GM12875 (cell line): ENCODE results near the gene PSMD11.
"Not testable (repeated sequence)": the region's sequence is repeated elsewhere in the genome, so short reads cannot be mapped to it uniquely, and the experiment has no call there.

ENCODE experiments used
- H3K4me3 ChIP-seq: one replicate; pipeline ENCODE4 v1.5.1; 2011; ENCODE audit warnings: low read depth, low read length, control low read depth
- TF ChIP-seq, protein P1 (sequence below): IDR thresholded peaks from 2 replicates; pipeline ENCODE4 v1.5.1; 2011; ENCODE audit warnings: low read depth, mild to moderate bottlenecking, control low read depth, inconsistent platforms, low read length, moderate library complexity, borderline replicate concordance; ENCODE audit not compliant: insufficient read depth

Gene PSMD11

DNA sequence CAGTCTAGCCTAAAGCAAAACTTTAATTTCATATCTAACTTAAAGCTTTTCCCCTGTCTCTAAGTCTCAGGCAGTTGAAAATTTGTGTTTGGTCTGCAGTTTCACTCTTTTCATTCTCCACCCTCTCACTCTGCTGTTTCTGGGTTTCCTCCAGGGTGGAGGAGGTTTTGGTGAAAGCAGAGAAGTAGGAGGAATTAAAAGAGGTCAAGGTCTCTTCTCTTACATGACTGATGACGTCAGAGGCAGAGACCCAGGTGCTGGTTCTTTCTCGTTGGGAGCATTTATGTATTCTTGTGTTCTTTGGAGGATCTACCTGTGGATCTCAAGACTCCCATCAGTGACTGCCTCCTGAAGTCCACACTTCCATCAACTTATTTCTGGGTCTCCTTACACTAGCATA, 2.4 kb upstream of the PSMD11 start:
- TF ChIP-seq, protein P1, sequence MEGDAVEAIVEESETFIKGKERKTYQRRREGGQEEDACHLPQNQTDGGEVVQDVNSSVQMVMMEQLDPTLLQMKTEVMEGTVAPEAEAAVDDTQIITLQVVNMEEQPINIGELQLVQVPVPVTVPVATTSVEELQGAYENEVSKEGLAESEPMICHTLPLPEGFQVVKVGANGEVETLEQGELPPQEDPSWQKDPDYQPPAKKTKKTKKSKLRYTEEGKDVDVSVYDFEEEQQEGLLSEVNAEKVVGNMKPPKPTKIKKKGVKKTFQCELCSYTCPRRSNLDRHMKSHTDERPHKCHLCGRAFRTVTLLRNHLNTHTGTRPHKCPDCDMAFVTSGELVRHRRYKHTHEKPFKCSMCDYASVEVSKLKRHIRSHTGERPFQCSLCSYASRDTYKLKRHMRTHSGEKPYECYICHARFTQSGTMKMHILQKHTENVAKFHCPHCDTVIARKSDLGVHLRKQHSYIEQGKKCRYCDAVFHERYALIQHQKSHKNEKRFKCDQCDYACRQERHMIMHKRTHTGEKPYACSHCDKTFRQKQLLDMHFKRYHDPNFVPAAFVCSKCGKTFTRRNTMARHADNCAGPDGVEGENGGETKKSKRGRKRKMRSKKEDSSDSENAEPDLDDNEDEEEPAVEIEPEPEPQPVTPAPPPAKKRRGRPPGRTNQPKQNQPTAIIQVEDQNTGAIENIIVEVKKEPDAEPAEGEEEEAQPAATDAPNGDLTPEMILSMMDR = no peak
- no peak overlapping the region for H3K4me3 ChIP-seq

DNA sequence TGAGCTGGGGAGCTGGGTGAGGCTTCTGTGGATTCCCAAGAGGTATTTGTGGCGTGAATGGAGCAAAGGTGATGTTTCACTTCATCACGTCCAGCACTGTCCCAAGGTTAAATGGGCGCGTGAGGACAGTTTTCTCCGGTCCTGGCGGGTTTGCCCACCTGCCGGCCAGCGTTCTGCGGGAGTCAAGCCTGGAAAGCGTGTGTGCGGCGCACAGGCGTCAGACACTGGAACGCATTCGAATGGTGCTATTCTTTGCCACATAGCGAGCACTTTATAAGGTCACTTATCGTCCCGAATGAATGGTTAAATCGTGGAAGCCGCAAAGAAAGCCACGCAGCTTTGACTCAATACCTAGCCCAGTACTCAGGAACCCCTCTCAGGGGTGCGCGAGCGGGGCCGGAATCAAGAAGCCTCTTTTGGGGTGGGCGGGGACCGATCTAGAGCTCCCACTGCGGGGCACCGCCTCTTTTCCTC, 446 bp upstream of the PSMD11 start:
- peak overlapping the region; percentile 39 for H3K4me3 ChIP-seq
- TF ChIP-seq, protein P1 = no peak

DNA sequence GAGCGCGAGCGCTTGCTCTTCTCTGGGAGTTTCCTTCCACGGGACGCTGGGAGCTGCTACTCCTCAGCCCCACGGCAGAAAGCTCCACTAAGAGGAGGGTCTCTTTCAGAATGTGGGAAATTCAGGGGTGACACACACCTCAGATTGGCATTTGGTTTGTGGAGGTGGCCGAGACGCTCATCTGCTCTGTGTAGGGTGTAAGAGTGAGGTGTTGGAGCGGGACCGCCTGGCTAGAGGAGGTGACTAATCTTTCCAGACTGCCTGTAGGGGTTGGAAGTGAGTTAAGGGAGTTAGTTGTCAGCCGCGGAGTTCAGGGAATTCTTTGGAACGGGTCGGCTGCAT, 735 bp downstream of the PSMD11 start:
- TF ChIP-seq, protein P1 = no peak

DNA sequence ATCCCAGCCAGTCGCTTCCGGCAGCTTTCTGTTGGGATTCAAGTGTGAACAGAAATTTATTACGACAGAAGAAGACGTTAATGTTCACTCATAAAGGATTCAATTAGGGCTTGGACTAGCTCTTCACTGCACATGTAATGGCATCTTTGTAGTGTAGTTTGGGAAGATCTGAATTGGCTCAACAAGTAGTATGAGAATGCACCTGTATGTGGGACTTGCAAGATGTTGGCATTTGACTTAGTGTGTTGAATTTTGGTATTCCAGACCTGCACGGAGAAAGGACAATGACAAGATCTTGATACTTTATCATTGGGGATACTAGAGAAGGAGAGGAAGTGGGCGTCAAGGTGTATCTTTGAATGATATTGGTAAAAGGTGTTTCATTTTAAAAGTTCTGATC, 1.2 kb downstream of the PSMD11 start:
- TF ChIP-seq, protein P1 = no peak
- peak overlapping the region; percentile 92 for H3K4me3 ChIP-seq

More for the DNA sequence above, 735 bp downstream of the PSMD11 start:
- peak overlapping the region; percentile 92 for H3K4me3 ChIP-seq

DNA sequence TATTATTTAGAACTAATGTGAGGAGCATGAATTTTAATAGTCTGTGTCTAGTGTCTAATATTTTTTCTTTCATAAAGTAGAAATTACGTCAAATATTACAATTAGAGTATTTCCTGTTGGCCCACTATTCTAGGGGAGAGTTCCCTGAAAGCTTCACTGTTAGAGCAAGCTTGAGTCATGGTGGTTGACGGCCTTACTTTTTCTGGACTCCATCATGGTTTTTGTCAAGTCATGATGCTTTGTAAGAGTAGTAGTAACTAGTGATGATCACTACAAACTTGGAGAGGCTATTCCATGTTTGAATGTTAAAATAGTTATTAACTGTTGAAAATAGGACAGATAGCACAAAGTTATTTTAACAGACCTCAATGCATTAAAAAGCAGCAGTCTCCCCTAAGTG, 1.7 kb downstream of the PSMD11 start:
- H3K4me3 ChIP-seq = peak overlapping the region; percentile 16
- TF ChIP-seq, protein P1 = no peak

DNA sequence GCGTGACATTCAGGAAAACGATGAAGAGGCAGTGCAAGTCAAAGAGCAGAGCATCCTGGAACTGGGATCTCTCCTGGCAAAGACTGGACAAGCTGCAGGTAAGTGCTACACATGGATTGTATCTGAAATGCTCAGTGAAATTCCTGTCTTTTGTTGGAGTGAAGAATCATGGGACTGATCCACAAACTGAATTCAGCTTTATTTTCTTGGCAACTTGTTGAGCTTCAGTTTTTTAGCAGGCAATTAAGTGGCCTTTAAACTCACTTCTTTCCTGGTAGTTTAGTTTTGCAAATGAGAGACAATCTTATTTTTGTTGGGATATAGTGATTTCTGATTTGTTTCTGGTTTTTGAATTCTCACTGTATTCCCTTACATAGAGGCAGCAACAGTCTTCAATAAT, 2.6 kb downstream of the PSMD11 start:
- TF ChIP-seq, protein P1 = no peak
- H3K4me3 ChIP-seq = no peak overlapping the region

DNA sequence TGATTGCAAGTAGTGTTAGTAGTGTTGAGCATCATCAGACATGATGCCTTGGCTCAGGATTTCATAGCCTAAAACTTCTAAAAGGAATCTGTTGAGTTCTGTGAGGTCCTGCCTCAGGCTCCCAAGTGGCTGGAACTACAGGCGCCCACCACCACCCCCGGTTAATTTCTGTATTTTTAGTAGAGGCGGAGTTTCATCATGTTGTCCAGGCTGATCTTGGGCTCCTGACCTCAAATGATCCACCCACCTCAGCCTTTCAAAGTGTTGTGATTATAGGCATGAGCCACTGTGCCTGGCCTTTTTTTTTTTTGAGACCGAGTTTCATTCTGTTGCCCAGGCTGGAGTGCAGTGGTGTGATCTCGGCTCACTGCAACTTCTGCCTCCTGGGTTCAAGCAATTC, 5.7 kb downstream of the PSMD11 start:
- TF ChIP-seq, protein P1 = no peak
- H3K4me3 ChIP-seq = no peak overlapping the region

DNA sequence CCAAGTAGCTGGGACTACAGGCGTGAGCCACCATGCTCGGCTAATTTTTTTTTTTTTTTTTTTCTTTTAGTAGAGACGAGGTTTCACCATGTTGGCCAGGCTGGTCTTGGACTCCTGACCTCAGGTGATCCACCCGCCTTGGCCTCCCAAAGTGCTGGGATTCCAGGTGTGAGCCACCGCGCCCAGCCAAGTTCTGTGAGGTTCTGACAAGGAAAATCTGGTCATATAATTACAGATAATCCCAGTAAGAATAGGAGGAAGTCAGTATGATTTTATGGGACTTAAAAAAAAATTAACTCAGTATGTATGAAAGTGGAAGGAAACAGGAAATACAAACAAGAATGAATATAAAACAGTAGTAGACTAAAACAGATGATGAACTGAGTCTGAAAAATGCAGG, 6.1 kb downstream of the PSMD11 start:
- H3K4me3 ChIP-seq = not testable (repeated sequence)
